Activated effector memory CD4-positive, alpha-beta T cell treated with Interleukin-2 at 50 U/mL for 16 hours (primary cell): Measurements from ENCODE around the gene SP4.
"Not testable (repeated sequence)": the region's sequence is repeated elsewhere in the genome, so short reads cannot be mapped to it uniquely, and the experiment has no call there.

Experiments
- DNase-seq: peaks from one replicate; pipeline ENCODE4 v3.0.0-alpha.2; 2020

The SP4 gene

GRCh38 chr7:21532485-21532884 lies 104.6 kb downstream of the SP4 start:
- DNase-seq = not testable (repeated sequence)

GRCh38 chr7:21533646-21534045 lies 105.8 kb downstream of the SP4 start:
- not testable (repeated sequence) for DNase-seq

- DNase-seq = not testable (repeated sequence)
Measured at GRCh38 chr7:21536445-21537118, 108.7 kb downstream of the SP4 start.

DNA sequence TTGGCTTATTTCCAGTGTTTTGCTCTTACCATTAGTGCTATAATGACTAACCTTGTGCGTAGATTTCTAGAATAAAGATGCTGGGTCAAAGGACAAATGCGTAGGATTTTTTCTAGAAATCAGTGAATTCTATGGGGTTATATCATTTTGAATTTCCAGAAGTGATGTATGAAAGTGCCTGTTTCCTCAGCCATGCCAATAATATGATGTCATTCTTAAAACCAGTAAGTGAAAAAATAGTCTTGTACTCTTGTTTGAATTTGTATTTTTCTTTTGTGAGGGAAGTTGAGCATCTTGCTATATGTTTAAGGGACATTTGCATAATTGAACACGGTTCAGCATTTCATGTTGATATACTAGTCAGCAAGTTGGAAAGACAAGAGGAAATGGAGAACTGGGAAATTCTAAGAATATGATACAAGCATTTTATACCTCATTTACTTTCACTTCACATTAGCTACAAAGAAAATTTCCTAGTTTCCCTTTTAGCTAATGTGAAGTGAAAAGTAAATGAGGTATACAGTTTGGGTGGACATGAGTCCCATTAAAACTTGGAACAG lies 111.1 kb downstream of the SP4 start:
- DNase-seq = no peak

GRCh38 chr7:21542891-21543527 lies 115.1 kb downstream of the SP4 start, which contains the start of gene DNAH11:
TSS of gene DNAH11 (plus strand) at chr7:21543039. CDS start at chr7:21543246, 207 bp downstream.
- no peak for DNase-seq

DNA sequence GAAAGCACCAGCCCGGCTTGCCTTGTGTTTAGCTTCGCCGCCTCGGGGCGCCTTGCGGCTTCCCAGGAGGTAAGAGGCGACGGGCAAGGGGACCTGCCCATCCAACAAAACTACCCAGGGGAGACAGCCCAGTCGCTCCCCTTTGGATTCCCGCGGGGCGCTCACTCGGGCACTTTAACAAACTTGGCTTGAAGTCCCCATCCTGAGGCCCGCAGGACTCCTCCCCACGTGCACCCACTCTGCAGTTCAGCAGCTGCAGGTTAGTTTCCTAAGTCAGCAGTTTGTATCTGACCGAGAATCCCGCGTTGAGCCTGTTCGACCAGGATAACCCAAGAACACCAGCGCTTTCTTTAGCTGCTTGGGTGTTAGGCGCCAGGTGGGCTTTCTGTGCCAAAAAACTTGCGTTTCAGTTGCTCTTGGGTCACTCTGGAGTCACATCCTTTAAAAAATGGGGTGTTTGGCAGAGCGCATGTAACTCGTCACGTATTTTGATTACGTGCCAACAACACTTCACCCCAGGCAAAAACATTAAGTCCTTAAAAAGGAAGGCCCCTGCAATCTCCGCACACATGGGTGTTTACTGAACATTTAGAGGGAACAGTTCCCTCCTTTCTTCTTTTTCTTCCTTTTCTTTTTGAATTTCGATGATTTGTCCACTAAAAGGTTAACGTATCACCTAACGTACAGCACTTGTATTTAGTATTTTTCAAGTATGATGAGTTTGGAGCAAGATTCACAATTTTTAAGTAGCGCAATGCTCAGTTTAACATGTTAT lies 115.8 kb downstream of the SP4 start:
- DNase-seq = no peak

GRCh38 chr7:21544303-21544656 lies 116.4 kb downstream of the SP4 start:
- no peak for DNase-seq

DNA sequence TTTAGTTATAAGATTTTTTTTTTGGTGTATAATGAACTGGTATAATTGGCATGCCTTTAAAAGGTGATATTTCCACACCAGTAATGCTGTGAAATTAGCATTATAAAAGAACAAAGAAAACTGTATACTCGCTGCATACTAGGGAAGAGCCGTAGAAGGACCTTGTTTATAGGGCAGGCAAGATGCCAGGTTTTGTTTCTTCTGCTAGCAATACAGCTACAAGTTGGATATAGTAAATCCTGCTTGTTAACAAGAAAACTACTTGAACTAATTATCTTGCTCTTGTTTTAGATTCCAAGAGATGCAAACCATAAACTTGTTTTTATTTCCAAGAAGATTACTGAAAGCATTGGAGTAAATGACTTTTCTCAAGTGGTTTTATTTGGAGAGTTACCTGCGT lies 116.8 kb downstream of the SP4 start:
- DNase-seq = no peak

DNA sequence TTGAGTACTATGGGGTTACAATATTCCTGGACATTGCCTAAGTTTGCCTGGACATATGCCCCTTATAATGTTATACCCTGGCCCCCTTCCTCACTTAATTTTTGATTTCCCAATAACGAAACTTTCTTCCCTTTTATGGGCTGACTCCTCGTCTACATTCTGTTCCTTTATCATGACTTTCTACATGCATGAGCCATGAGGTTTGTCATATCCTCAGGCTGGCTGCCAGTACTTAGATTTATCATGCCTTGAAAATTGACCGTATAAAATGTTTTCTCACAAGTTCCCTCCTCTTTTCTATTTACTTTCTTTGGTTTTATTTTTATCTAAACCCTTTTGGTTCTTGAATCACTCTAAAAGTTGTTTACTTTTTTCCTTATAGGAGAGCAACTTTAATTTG lies 119.6 kb downstream of the SP4 start:
- no peak for DNase-seq

GRCh38 chr7:21548491-21548890 lies 120.6 kb downstream of the SP4 start:
- no peak for DNase-seq

- DNase-seq = no peak
Measured at GRCh38 chr7:21550076-21550475, 122.2 kb downstream of the SP4 start.

DNA sequence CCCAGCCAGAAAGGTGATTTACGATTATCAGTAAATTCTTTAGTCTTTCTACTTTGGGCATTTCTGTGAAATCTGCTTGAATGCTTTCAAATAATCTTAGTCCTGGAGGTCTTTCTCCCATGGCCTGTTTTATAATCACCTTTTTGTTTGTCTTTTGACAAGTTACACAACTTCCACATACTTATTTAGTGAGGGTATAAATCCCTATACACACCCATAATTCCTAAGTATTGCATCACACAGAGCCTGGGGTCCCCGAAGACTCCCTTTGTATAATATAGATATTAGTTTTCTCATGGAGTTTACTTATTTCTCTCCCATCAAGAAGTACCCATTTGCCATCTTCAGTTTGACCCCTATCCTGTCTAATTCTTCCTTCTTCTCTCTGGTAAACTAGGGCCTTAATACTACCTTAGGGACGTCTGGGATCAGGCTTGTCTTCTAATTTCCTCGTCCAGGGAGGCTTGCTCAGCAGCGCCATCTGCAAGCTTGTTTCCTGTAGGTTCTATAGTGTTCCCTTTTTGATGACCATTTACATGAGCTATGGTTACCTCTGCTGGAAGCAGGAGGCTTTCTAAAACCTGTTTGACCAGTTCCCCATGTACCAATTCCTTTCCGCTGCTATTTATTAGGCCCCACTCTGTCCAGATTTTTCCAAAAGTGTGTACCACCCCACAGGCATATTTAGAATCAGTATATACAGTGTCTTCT lies 123.1 kb downstream of the SP4 start:
- DNase-seq = no peak

DNA sequence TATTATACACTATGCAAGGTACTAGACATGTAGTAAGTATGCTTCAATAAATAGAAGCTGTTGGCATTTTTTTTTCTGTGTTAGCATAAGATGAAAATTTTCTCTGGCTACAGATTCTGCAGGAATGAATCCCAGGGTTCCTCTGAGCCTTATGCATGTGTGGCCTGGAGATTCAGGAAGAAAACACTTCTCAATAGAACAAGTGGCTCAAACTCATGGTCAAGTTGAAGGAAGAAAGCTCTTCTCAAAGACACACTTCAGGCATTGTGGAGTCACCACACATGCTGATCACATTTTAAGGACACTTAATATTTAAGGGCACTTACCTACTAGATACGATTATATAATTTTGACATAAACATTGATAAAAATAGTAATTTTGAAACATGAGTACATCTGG lies 134.5 kb downstream of the SP4 start:
- DNase-seq = no peak
